GM12878 (cell line): ENCODE results near the gene TAC3.

Experiments used
- CHD4 ChIP-seq: fragments of 200-600 bp; sonication (generic); IDR thresholded peaks from 2 replicates; pipeline ENCODE4 v1.6.1; 2016; ENCODE audit warnings: mild to moderate bottlenecking
- TF ChIP-seq, protein P1 (sequence below): IDR thresholded peaks from 2 replicates; pipeline ENCODE4 v1.6.1; 2011; ENCODE audit warnings: low read depth, mild to moderate bottlenecking, low read length, moderate library complexity, borderline replicate concordance; ENCODE audit errors: extremely low read depth
- TF ChIP-seq, protein P2 (sequence below), 3 experiments: IDR thresholded peaks in 2 of 3; conservative IDR thresholded peaks in 1 of 3; 2 replicates each; pipeline ENCODE4 v1.5.1; 2011; ENCODE audit warnings: low read depth in 3 of 3, low read length in 3 of 3, mild to moderate bottlenecking in 3 of 3, control low read depth in 2 of 3, moderate library complexity in 2 of 3, inconsistent platforms in 1 of 3, mixed read lengths in 1 of 3; ENCODE audit not compliant: control insufficient read depth in 2 of 3, insufficient read depth in 1 of 3; ENCODE audit errors: extremely low read depth in 1 of 3

- TF ChIP-seq, protein P1, sequence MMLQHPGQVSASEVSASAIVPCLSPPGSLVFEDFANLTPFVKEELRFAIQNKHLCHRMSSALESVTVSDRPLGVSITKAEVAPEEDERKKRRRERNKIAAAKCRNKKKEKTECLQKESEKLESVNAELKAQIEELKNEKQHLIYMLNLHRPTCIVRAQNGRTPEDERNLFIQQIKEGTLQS: no peak
- TF ChIP-seq CHD4: no peak
- TF ChIP-seq, protein P2, sequence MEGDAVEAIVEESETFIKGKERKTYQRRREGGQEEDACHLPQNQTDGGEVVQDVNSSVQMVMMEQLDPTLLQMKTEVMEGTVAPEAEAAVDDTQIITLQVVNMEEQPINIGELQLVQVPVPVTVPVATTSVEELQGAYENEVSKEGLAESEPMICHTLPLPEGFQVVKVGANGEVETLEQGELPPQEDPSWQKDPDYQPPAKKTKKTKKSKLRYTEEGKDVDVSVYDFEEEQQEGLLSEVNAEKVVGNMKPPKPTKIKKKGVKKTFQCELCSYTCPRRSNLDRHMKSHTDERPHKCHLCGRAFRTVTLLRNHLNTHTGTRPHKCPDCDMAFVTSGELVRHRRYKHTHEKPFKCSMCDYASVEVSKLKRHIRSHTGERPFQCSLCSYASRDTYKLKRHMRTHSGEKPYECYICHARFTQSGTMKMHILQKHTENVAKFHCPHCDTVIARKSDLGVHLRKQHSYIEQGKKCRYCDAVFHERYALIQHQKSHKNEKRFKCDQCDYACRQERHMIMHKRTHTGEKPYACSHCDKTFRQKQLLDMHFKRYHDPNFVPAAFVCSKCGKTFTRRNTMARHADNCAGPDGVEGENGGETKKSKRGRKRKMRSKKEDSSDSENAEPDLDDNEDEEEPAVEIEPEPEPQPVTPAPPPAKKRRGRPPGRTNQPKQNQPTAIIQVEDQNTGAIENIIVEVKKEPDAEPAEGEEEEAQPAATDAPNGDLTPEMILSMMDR (IDR thresholded peaks at IDR 0.05 in 2 of 3, conservative IDR thresholded peaks at IDR 0.05 in 1 of 3; ENCODE audit: control insufficient read depth in 2 of 3, extremely low read depth in 1 of 3, insufficient read depth in 1 of 3, low read depth in 3 of 3, low read length in 3 of 3): no peak
Observed at GRCh38 chr12:56983386-56983785, 32.9 kb downstream of the TAC3 start.
